Measurements from ENCODE around the gene HAGH. TPM values are rescaled to one million over a fixed set of nuclear protein-coding genes. Genes with fewer than 3 reads are reported as not detected.

Gene HAGH
- total and polyA plus RNA-seq, 9 of the 15 experiments (the other 6 are each of a cell fraction or from before 2014, with no cell fraction given): 0.46 to 35.1 (median 16.8) TPM

DNA sequence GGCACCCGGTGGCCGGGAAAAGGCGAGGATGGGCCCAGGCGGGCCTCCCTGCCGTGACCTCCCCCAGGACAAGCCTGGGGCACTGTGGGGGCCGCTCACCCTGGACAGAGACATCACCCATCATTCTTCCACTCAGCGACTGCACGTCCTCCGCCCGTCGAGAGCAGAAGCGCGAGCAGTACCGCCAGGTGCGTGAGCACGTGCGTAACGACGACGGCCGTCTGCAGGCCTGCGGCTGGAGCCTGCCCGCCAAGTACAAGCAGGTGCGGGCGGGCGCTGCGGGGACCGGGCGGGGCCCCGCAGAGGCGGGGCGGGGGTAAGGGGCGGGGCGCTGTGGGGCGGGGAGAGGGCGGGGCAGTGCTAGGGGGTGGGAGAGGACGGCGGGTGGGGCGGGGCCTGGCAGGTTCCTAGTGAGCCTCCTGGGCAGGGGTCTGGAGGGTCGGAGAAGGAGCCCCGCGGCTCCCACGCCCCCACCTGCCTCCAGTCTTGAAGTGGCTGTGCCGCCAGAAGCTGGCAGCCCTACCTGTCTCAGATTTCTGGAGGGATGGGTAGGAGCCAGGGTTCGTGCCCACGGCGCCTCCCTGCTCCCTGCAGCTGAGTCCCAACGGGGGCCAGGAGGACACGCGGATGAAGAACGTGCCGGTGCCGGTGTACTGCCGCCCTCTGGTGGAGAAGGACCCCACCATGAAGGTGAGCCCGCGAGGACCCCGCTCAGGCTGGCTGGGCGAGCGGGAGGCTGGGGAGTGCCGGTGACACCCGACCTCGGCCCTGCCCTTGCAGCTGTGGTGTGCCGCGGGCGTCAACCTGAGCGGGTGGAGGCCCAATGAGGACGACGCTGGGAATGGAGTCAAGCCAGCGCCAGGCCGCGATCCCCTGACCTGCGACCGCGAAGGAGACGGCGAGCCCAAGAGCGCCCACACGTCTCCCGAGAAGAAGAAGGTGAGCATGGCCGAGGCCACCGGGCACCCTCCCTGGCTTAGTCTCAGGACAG lies 62.8 kb downstream of the HAGH start (continued):
- TF ChIP-seq VEZF1 (CRISPR knock-in tag; IDR thresholded peaks at IDR 0.05) (peak; percentile 82), E2F6 (IDR thresholded peaks at IDR 0.05; ENCODE audit: borderline replicate concordance in 1 of 2, extremely low read depth in 1 of 2, insufficient read depth in 1 of 2, insufficient read length in 1 of 2, low read depth in 1 of 2, low read length in 1 of 2, poor library complexity in 1 of 2, severe bottlenecking in 1 of 2) (peak; percentile 95 to 99), SMAD4 (CRISPR knock-in tag; conservative IDR thresholded peaks at IDR 0.05) (0 out of 2 replicates have a peak, but pooled peaks have one; percentile 33), MAZ (CRISPR knock-in tag; conservative IDR thresholded peaks at IDR 0.05 in 1 of 2, IDR thresholded peaks at IDR 0.05 in 1 of 2) (0 out of 4 replicates have a peak, but pooled peaks of 1 of the 2 experiments have one; percentile 3), GTF2A2 (tag; IDR thresholded peaks at IDR 0.05) (no peak), BACH1 (tag; IDR thresholded peaks at IDR 0.05) (no peak), CEBPB (tag; IDR thresholded peaks at IDR 0.05) (no peak), L3MBTL2 (IDR thresholded peaks at IDR 0.05) (peak; percentile 95), ZFP1 (CRISPR knock-in tag; IDR thresholded peaks at IDR 0.05) (no peak), TFAP4 (CRISPR knock-in tag; IDR thresholded peaks at IDR 0.05; ENCODE audit: borderline replicate concordance) (peak; percentile 56; the same call in 1 of the 2 replicates)
- TF ChIP-seq, protein P1, sequence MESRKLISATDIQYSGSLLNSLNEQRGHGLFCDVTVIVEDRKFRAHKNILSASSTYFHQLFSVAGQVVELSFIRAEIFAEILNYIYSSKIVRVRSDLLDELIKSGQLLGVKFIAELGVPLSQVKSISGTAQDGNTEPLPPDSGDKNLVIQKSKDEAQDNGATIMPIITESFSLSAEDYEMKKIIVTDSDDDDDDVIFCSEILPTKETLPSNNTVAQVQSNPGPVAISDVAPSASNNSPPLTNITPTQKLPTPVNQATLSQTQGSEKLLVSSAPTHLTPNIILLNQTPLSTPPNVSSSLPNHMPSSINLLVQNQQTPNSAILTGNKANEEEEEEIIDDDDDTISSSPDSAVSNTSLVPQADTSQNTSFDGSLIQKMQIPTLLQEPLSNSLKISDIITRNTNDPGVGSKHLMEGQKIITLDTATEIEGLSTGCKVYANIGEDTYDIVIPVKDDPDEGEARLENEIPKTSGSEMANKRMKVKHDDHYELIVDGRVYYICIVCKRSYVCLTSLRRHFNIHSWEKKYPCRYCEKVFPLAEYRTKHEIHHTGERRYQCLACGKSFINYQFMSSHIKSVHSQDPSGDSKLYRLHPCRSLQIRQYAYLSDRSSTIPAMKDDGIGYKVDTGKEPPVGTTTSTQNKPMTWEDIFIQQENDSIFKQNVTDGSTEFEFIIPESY (CRISPR knock-in tag; IDR thresholded peaks at IDR 0.05): peak; percentile 99
- TF ChIP-seq, protein P2, sequence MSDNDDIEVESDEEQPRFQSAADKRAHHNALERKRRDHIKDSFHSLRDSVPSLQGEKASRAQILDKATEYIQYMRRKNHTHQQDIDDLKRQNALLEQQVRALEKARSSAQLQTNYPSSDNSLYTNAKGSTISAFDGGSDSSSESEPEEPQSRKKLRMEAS (CRISPR knock-in tag; IDR thresholded peaks at IDR 0.05): peak; percentile 93

Data from K562 (cell line).